ENCODE measurements around the gene CD99L2.

Gene CD99L2

DNA sequence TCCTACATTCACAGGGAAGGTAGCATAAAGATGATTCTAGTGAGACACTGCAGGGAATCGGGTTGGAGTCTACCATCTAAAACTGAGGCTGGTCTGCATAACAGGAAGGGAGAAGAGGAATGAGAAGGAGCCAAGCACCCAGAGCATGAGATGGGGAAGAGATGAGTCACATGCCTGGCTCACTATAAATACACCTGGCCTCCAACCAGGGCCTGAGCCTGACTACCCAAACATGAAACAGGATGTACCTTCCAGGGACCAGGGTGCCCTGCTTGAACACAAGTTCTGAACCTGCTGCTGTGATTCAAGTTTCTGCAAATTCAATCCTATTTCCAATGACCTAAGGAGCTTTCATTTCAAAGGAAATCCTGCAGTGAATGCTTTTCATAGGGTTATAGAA, 24.9 kb downstream of the CD99L2 start:
- no peak for DNase-seq (ENCODE audit: low spot score)
- H2BK120ac ChIP-seq (ENCODE audit: low read depth, low read length): no peak overlapping the region
- no peak overlapping the region for H2AK5ac ChIP-seq (ENCODE audit: low read depth, low read length)
- H3K27ac ChIP-seq (replicated peaks; ENCODE audit: low read length): no peak overlapping the region
- H3K14ac ChIP-seq (ENCODE audit: low read length): no peak overlapping the region
- no peak overlapping the region for H3K9ac ChIP-seq (ENCODE audit: low read depth, low read length, poor library complexity)
- H3K36me3 ChIP-seq (replicated peaks in 1 of 2; ENCODE audit: control insufficient read depth in 2 of 2, insufficient read depth in 2 of 2, low read length in 2 of 2): no peaks in the 10 kb centered on the region
- no peak overlapping the region for H4K91ac ChIP-seq (ENCODE audit: low read depth, low read length, poor library complexity)
- H3K79me1 ChIP-seq (ENCODE audit: low read depth, low read length): no peaks in the 10 kb centered on the region
- no peak overlapping the region for H2BK12ac ChIP-seq (ENCODE audit: low read length)
- no peak overlapping the region for H4K8ac ChIP-seq (ENCODE audit: low read depth, low read length)
- H3K27me3 ChIP-seq (ENCODE audit: control insufficient read depth in 3 of 3, insufficient read depth in 3 of 3, low read depth in 1 of 3, low read length in 3 of 3): peaks cover 0 to 3% (median 0%) of the 10 kb centered on the region in 3 experiments
- H3K23ac ChIP-seq (ENCODE audit: low read depth, low read length, poor library complexity): no peak overlapping the region
- WGBS, 2 donors (ENCODE audit: extremely low coverage in 2 of 2, insufficient read length in 2 of 2, insufficient replicate concordance in 1 of 2): no CpG with 5 or more reads among the region's 1 CpG
- H2BK15ac ChIP-seq (ENCODE audit: low read length): no peak overlapping the region
- no peak overlapping the region for H2BK5ac ChIP-seq (ENCODE audit: low read length)
- H2AFZ ChIP-seq (ENCODE audit: low read length): no peak overlapping the region
- H3K18ac ChIP-seq (ENCODE audit: low read length): no peak overlapping the region
- H3K9me3 ChIP-seq (replicated peaks in 1 of 2; ENCODE audit: control insufficient read depth in 2 of 2, insufficient read depth in 1 of 2, low read depth in 1 of 2, low read length in 2 of 2): no peaks in the 10 kb centered on the region
- H3K4me2 ChIP-seq (ENCODE audit: insufficient read depth, low read length, poor library complexity, severe bottlenecking): no peak overlapping the region
- no peak overlapping the region for H3K4me3 ChIP-seq (ENCODE audit: low read length in 2 of 2)
- H3K4me1 ChIP-seq (ENCODE audit: control insufficient read depth in 2 of 2, insufficient read depth in 1 of 2, low read depth in 1 of 2, low read length in 2 of 2): peaks cover 1 to 2% of the 10 kb centered on the region in 2 donors
- no peak overlapping the region for H3K4ac ChIP-seq (ENCODE audit: low read length)

DNA sequence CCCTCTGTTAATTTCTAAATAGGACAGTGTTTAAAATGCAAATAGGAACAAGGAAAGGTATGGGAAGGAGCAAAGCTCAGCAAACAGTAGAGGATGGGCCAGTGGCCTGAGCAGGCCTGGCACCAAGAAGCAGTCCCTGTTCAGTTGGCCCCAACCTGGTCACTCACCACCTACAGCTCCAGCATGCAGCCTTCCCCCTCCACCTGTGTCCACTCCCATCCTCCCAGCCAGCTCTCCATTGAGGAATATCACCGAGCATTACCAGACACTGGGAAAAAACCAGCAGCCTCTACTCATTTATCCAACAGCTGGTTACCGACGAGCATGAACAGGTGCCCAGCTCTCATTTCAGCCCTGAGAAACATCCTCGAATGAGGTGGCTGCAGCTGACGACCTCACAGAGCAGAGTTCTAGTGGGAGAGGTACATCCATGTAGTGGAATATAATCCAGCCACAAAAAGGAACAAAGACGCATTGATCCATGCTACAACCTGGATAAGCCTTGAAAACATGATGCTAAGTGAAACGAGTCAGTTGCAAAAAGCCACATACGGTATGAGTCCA, 25.6 kb downstream of the CD99L2 start:
- Histone ChIP-seq H3K23ac (ENCODE audit: low read depth, low read length, poor library complexity) (no peak overlapping the region), H3K79me1 (ENCODE audit: low read depth, low read length) (no peaks in the 10 kb centered on the region), H3K14ac (ENCODE audit: low read length) (no peak overlapping the region), H2AFZ (ENCODE audit: low read length) (no peak overlapping the region), H2BK5ac (ENCODE audit: low read length) (no peak overlapping the region), H2BK120ac (ENCODE audit: low read depth, low read length) (no peak overlapping the region), H3K9ac (ENCODE audit: low read depth, low read length, poor library complexity) (no peak overlapping the region), H3K4ac (ENCODE audit: low read length) (no peak overlapping the region), H2AK5ac (ENCODE audit: low read depth, low read length) (no peak overlapping the region), H3K4me2 (ENCODE audit: insufficient read depth, low read length, poor library complexity, severe bottlenecking) (no peak overlapping the region), H3K27me3 (ENCODE audit: control insufficient read depth in 3 of 3, insufficient read depth in 3 of 3, low read depth in 1 of 3, low read length in 3 of 3) (peaks cover 0 to 3% (median 0%) of the 10 kb centered on the region in 3 experiments), H4K91ac (ENCODE audit: low read depth, low read length, poor library complexity) (no peak overlapping the region), H4K8ac (ENCODE audit: low read depth, low read length) (no peak overlapping the region), H3K9me3 (replicated peaks in 1 of 2; ENCODE audit: control insufficient read depth in 2 of 2, insufficient read depth in 1 of 2, low read depth in 1 of 2, low read length in 2 of 2) (no peaks in the 10 kb centered on the region), H3K36me3 (replicated peaks in 1 of 2; ENCODE audit: control insufficient read depth in 2 of 2, insufficient read depth in 2 of 2, low read length in 2 of 2) (no peaks in the 10 kb centered on the region), H3K4me1 (ENCODE audit: control insufficient read depth in 2 of 2, insufficient read depth in 1 of 2, low read depth in 1 of 2, low read length in 2 of 2) (peaks cover 1 to 2% of the 10 kb centered on the region in 2 donors), H3K27ac (replicated peaks; ENCODE audit: low read length) (no peak overlapping the region), H3K4me3 (ENCODE audit: low read length in 2 of 2) (no peak overlapping the region), H2BK15ac (ENCODE audit: low read length) (no peak overlapping the region), H3K18ac (ENCODE audit: low read length) (no peak overlapping the region), H2BK12ac (ENCODE audit: low read length) (no peak overlapping the region)
- no CpG with 5 or more reads among the region's 8 CpGs for WGBS, 2 donors (ENCODE audit: extremely low coverage in 2 of 2, insufficient read length in 2 of 2, insufficient replicate concordance in 1 of 2)
- DNase-seq (ENCODE audit: low spot score): no peak

DNA sequence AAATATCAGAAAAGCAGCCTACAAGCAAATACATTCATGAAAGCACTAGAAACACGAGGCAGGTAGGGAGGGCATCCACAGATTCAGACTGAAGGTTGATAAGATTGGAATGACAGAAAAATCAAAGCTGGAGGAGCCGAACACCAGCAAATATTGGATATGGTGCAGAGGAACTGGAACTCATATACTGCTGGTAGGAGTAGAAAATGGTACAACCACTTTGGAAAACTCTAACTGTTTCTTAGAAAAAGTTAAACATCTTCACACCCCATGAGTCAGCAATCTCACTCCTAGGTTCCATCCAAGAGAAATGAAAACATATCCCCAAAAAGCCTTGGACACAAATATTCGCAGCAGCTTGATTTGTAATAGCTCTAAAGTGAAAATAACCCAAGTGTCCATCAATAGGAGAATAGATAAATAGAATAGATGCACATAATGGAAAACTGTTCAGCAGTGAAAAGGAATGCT, 27.1 kb downstream of the CD99L2 start:
- Histone ChIP-seq H3K14ac (ENCODE audit: low read length) (no peak overlapping the region), H3K18ac (ENCODE audit: low read length) (no peak overlapping the region), H3K79me1 (ENCODE audit: low read depth, low read length) (no peaks in the 10 kb centered on the region), H2BK5ac (ENCODE audit: low read length) (no peak overlapping the region), H2AFZ (ENCODE audit: low read length) (no peak overlapping the region), H2BK12ac (ENCODE audit: low read length) (no peak overlapping the region), H3K4ac (ENCODE audit: low read length) (no peak overlapping the region), H4K8ac (ENCODE audit: low read depth, low read length) (no peak overlapping the region), H3K9ac (ENCODE audit: low read depth, low read length, poor library complexity) (no peak overlapping the region), H3K4me1 (ENCODE audit: control insufficient read depth in 2 of 2, insufficient read depth in 1 of 2, low read depth in 1 of 2, low read length in 2 of 2) (peaks cover 1 to 2% of the 10 kb centered on the region in 2 donors), H3K27me3 (ENCODE audit: control insufficient read depth in 3 of 3, insufficient read depth in 3 of 3, low read depth in 1 of 3, low read length in 3 of 3) (peaks cover 0 to 3% (median 0%) of the 10 kb centered on the region in 3 experiments), H2BK120ac (ENCODE audit: low read depth, low read length) (no peak overlapping the region), H3K23ac (ENCODE audit: low read depth, low read length, poor library complexity) (no peak overlapping the region), H3K27ac (replicated peaks; ENCODE audit: low read length) (no peak overlapping the region), H2AK5ac (ENCODE audit: low read depth, low read length) (no peak overlapping the region), H3K4me3 (ENCODE audit: low read length in 2 of 2) (no peak overlapping the region), H2BK15ac (ENCODE audit: low read length) (no peak overlapping the region), H3K9me3 (replicated peaks in 1 of 2; ENCODE audit: control insufficient read depth in 2 of 2, insufficient read depth in 1 of 2, low read depth in 1 of 2, low read length in 2 of 2) (no peaks in the 10 kb centered on the region), H3K4me2 (ENCODE audit: insufficient read depth, low read length, poor library complexity, severe bottlenecking) (no peak overlapping the region), H4K91ac (ENCODE audit: low read depth, low read length, poor library complexity) (no peak overlapping the region), H3K36me3 (replicated peaks in 1 of 2; ENCODE audit: control insufficient read depth in 2 of 2, insufficient read depth in 2 of 2, low read length in 2 of 2) (no peaks in the 10 kb centered on the region)
- no CpG with 5 or more reads among the region's 3 CpGs for WGBS, 2 donors (ENCODE audit: extremely low coverage in 2 of 2, insufficient read length in 2 of 2, insufficient replicate concordance in 1 of 2)
- no peak for DNase-seq (ENCODE audit: low spot score)

DNA sequence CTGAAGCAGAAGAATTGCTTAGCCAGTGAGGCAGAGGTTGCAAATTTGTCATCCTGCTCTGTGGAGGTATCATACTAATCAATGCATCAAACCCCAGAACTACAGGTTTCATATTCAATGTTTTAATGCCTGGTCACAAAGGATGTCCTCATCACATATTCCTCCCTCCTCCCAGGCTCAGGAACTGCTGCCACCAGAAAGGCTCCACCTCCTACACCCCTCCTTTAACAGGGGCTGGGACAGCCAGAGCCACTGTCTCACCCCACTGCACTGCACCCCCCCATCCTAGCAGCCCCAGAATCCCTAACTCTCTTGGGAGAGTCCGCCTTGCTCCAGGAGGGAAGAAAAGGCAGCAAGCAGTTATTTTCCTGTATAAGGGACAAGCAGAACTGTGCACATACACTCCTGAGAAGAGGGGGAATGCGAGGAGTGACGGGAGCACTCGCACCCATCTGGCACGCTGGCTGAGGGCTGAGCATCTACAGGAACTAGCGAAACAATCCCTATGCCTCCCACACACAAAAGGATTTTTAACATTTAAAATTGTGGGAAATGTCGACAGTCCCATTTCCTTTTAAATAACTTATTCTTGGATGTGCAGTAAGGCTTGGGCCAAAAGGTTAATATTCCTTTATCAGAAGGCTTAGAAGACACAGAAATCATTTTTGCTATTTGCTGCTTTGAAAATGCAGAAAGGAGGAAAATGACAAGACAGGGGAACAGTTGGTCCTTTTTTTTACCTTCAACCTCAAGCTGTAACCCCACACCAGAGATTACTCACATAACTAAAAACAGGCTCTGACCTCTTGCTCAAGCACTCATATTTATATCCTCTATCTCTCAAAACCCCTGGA, 27.8 kb downstream of the CD99L2 start:
- no peak overlapping the region for H3K4me2 ChIP-seq (ENCODE audit: insufficient read depth, low read length, poor library complexity, severe bottlenecking)
- H3K36me3 ChIP-seq (replicated peaks in 1 of 2; ENCODE audit: control insufficient read depth in 2 of 2, insufficient read depth in 2 of 2, low read length in 2 of 2): no peaks in the 10 kb centered on the region
- peaks cover 1 to 2% of the 10 kb centered on the region in 2 donors for H3K4me1 ChIP-seq (ENCODE audit: control insufficient read depth in 2 of 2, insufficient read depth in 1 of 2, low read depth in 1 of 2, low read length in 2 of 2)
- DNase-seq (ENCODE audit: low spot score): no peak
- H2BK15ac ChIP-seq (ENCODE audit: low read length): no peak overlapping the region
- H3K4me3 ChIP-seq (ENCODE audit: low read length in 2 of 2): no peak overlapping the region
- H3K27ac ChIP-seq (replicated peaks; ENCODE audit: low read length): no peak overlapping the region
- H3K27me3 ChIP-seq (ENCODE audit: control insufficient read depth in 3 of 3, insufficient read depth in 3 of 3, low read depth in 1 of 3, low read length in 3 of 3): peaks cover 0 to 3% (median 0%) of the 10 kb centered on the region in 3 experiments
- no peaks in the 10 kb centered on the region for H3K79me1 ChIP-seq (ENCODE audit: low read depth, low read length)
- H4K91ac ChIP-seq (ENCODE audit: low read depth, low read length, poor library complexity): no peak overlapping the region
- no peak overlapping the region for H3K18ac ChIP-seq (ENCODE audit: low read length)
- no CpG with 5 or more reads among the region's 7 CpGs for WGBS, 2 donors (ENCODE audit: extremely low coverage in 2 of 2, insufficient read length in 2 of 2, insufficient replicate concordance in 1 of 2)
- H3K14ac ChIP-seq (ENCODE audit: low read length): no peak overlapping the region
- no peak overlapping the region for H2BK5ac ChIP-seq (ENCODE audit: low read length)
- H3K23ac ChIP-seq (ENCODE audit: low read depth, low read length, poor library complexity): no peak overlapping the region
- no peak overlapping the region for H2AFZ ChIP-seq (ENCODE audit: low read length)
- no peak overlapping the region for H3K9ac ChIP-seq (ENCODE audit: low read depth, low read length, poor library complexity)
- H3K4ac ChIP-seq (ENCODE audit: low read length): no peak overlapping the region
- no peak overlapping the region for H4K8ac ChIP-seq (ENCODE audit: low read depth, low read length)
- no peak overlapping the region for H2BK120ac ChIP-seq (ENCODE audit: low read depth, low read length)
- H3K9me3 ChIP-seq (replicated peaks in 1 of 2; ENCODE audit: control insufficient read depth in 2 of 2, insufficient read depth in 1 of 2, low read depth in 1 of 2, low read length in 2 of 2): no peaks in the 10 kb centered on the region
- H2BK12ac ChIP-seq (ENCODE audit: low read length): no peak overlapping the region
- no peak overlapping the region for H2AK5ac ChIP-seq (ENCODE audit: low read depth, low read length)

All from neuronal stem cell (in vitro differentiated cells).